GM12878 (cell line): ENCODE measurements around the gene NOS1AP. TPM values are rescaled to one million over a fixed set of nuclear protein-coding genes. Genes with fewer than 3 reads are reported as not detected.
"Not testable (repeated sequence)": the region's sequence is repeated elsewhere in the genome, so short reads cannot be mapped to it uniquely, and the experiment has no call there.

Experiments
- ATAC-seq: fragments of 200-7000 bp; cut with Tn5 transposase; 3 replicates; pipeline ENCODE4 v1.9.1; 2020; ENCODE audit warnings: mild to moderate bottlenecking, moderate library complexity
- BruUV-seq: library from RNA; stranded (reverse); fragments of 400-500 nt; replicated peaks from 2 replicates; lab custom pipeline; 2021; lab: Mats Ljungman, UMichigan
- CTCF ChIA-PET: fragments of 300-600 bp; sonication (Branson Sonifier 250); formaldehyde crosslinking; extraction: SDS; loops from one replicate; lab custom pipeline; 2021; ENCODE audit warnings: inconsistent platforms; lab: Yijun Ruan, JAX
- POLR2A ChIA-PET: fragments of 350-600 bp; formaldehyde crosslinking; extraction: SDS; loops from one replicate; lab custom pipeline; 2021; ENCODE audit warnings: inconsistent platforms; lab: Charles Lee
- RAD21 ChIA-PET: fragments of 300-600 bp; sonication (Branson Sonifier 250); formaldehyde crosslinking; loops from one replicate; lab custom pipeline; 2023; ENCODE audit warnings: antibody characterized with exemption; ENCODE audit not compliant: unreplicated experiment; lab: Charles Lee
- SMC1A ChIA-PET: fragments of 300-600 bp; sonication (Branson Sonifier 250); formaldehyde crosslinking; loops from one replicate; lab custom pipeline; 2023; ENCODE audit not compliant: unreplicated experiment, uncharacterized antibody; lab: Charles Lee
- DNase-seq: peaks from one replicate; pipeline ENCODE4 v3.0.0-alpha.2; 2011; ENCODE audit warnings: low read depth, low spot score
- FAIRE-seq: peaks from 3 replicates; lab custom pipeline; 2011; peaks lifted over from hg19 to GRCh38; lab: Jason Lieb, UNC
- H2AFZ ChIP-seq: 2 replicates; pipeline ENCODE4 v1.6.0; 2011; ENCODE audit warnings: low read depth, low read length, control low read depth; ENCODE audit not compliant: control insufficient read depth
- H3K27ac ChIP-seq: 2 replicates; pipeline ENCODE4 v1.5.1; 2011; ENCODE audit warnings: control low read depth; ENCODE audit not compliant: control insufficient read depth, insufficient read depth
- H3K27me3 ChIP-seq, 2 experiments: replicated peaks in 1 of 2; 2 replicates each; pipeline versions ENCODE4 v1.6.0 to v1.6.1; 2011; ENCODE audit warnings: low read length in 1 of 2; ENCODE audit not compliant: control insufficient read depth in 2 of 2, insufficient read depth in 2 of 2
- H3K36me3 ChIP-seq, 2 experiments: 2 replicates each; pipeline ENCODE4 v1.5.1; 2011; ENCODE audit warnings: low read length in 1 of 2; ENCODE audit not compliant: control insufficient read depth in 2 of 2, insufficient read depth in 2 of 2
- H3K4me1 ChIP-seq: 2 replicates; pipeline ENCODE4 v1.6.1; 2011; ENCODE audit warnings: mild to moderate bottlenecking, low read length, moderate library complexity, mixed read lengths; ENCODE audit not compliant: control insufficient read depth, insufficient read depth
- H3K4me2 ChIP-seq: 2 replicates; pipeline ENCODE4 v1.6.0; 2011; ENCODE audit warnings: control low read depth; ENCODE audit not compliant: control insufficient read depth, insufficient read depth
- H3K4me3 ChIP-seq: fragments of 200-600 bp; sonication (generic); 2 replicates; pipeline ENCODE4 v1.5.1; 2016
- H3K79me2 ChIP-seq: 2 replicates; pipeline ENCODE4 v1.6.0; 2011; ENCODE audit warnings: low read length; ENCODE audit not compliant: control insufficient read depth, insufficient read depth
- H3K9ac ChIP-seq: 2 replicates; pipeline ENCODE4 v1.8.0; 2011; ENCODE audit warnings: low read length, control low read depth, mixed read lengths; ENCODE audit not compliant: control insufficient read depth, insufficient read depth
- H3K9me3 ChIP-seq: replicated peaks from 3 replicates; pipeline ENCODE4 v1.5.1; 2011; ENCODE audit warnings: mild to moderate bottlenecking, low read length; ENCODE audit not compliant: control insufficient read depth, insufficient read depth
- H4K20me1 ChIP-seq: 2 replicates; pipeline ENCODE4 v1.6.0; 2011; ENCODE audit not compliant: control insufficient read depth, insufficient read depth
- ATF7 ChIP-seq: fragments of 450-650 bp; IDR thresholded peaks from 2 replicates; pipeline ENCODE4 v1.6.1; 2016; ENCODE audit warnings: low read depth, mild to moderate bottlenecking
- CBFB ChIP-seq: IDR thresholded peaks from 2 replicates; pipeline ENCODE4 v1.6.1; 2016; ENCODE audit warnings: antibody characterized with exemption, low read depth
- CEBPB ChIP-seq, 2 experiments: fragments of 150-350 bp in 1 of 2; IDR thresholded peaks; 2 replicates each; pipeline ENCODE4 v1.6.1; 2012 to 2014; ENCODE audit warnings: low read depth in 2 of 2, low read length in 2 of 2, borderline replicate concordance in 1 of 2, inconsistent platforms in 1 of 2
- E2F8 ChIP-seq: fragments of 450-650 bp; IDR thresholded peaks from 2 replicates; pipeline ENCODE4 v1.6.1; 2018; ENCODE audit warnings: mild to moderate bottlenecking, low read depth, moderate library complexity; ENCODE audit not compliant: partially characterized antibody
- E4F1 ChIP-seq: fragments of 450-650 bp; IDR thresholded peaks from 2 replicates; pipeline ENCODE4 v1.6.1; 2018; ENCODE audit warnings: borderline replicate concordance, mild to moderate bottlenecking; ENCODE audit not compliant: partially characterized antibody
- LARP7 ChIP-seq: fragments of 450-650 bp; IDR thresholded peaks from 2 replicates; pipeline ENCODE4 v1.6.1; 2017; ENCODE audit warnings: mild to moderate bottlenecking
- NR2F1 ChIP-seq: fragments of 450-650 bp; conservative IDR thresholded peaks from 2 replicates; pipeline ENCODE4 v1.6.1; 2017; ENCODE audit warnings: mild to moderate bottlenecking
- PAX5 ChIP-seq: IDR thresholded peaks from 2 replicates; pipeline ENCODE4 v1.6.1; 2011; ENCODE audit warnings: low read depth, low read length, borderline replicate concordance
- POLR2A ChIP-seq: IDR thresholded peaks from 2 replicates; pipeline ENCODE4 v1.6.1; 2011; ENCODE audit warnings: low read depth, mild to moderate bottlenecking, low read length
- RCOR1 ChIP-seq: conservative IDR thresholded peaks from 2 replicates; pipeline ENCODE4 v1.6.1; 2012; ENCODE audit warnings: low read depth, low read length, improper control_type of control experiment
- SMAD1 ChIP-seq: fragments of 450-650 bp; IDR thresholded peaks from 2 replicates; pipeline ENCODE4 v1.6.1; 2018; ENCODE audit warnings: mild to moderate bottlenecking, low read depth; ENCODE audit not compliant: partially characterized antibody
- SP1 ChIP-seq: IDR thresholded peaks from one replicate; pipeline ENCODE4 v1.6.1; 2011; ENCODE audit warnings: low read depth, low read length
- TAF1 ChIP-seq: IDR thresholded peaks from 2 replicates; pipeline ENCODE4 v1.6.1; 2011; ENCODE audit warnings: mild to moderate bottlenecking, low read depth, low read length, borderline replicate concordance
- WGBS: methylation state at CpG from one replicate; pipeline ENCODE4 v1.1.6; 2016; ENCODE audit warnings: low lambda C conversion rate; ENCODE audit not compliant: insufficient replicate concordance, insufficient coverage; ENCODE audit errors: missing lambda C conversion rate; 5-methylcytosine and 5-hydroxymethylcytosine counted together
- in situ Hi-C: fragments of 300-500 bp; cut with MboI; formaldehyde crosslinking; loops from 9 replicates; pipeline ENCODE4 v1.14.3; 2018; ENCODE audit warnings: mixed read lengths
- intact Hi-C: fragments of 100-400 bp; cut with micrococcal nuclease; formaldehyde crosslinking; loops from one replicate; pipeline ENCODE4 v1.14.2; 2022; ENCODE audit not compliant: unreplicated experiment
- polyA plus RNA-seq, 11 experiments: library from polyadenylated mRNA; depleted of rRNA in 4 of 11; unstranded in 6 of 11; stranded (reverse) in 5 of 11; fragments of >200 nt; fragmentation: Nextera tagmentation in 4 of 11; fragmentation: Illumina TruSeq in 1 of 11; extraction: Ambion mirVana in 4 of 11; extraction: Trizol in 1 of 11; gene quantifications; 1 replicate in 1 of 11; 2 replicates in 10 of 11; pipeline versions ENCODE4 v1.2.1 to v1.2.3, GENCODE V29; 2011 to 2016; ENCODE audit warnings: inconsistent platforms in 2 of 11, missing spikeins in 2 of 11, low read depth in 1 of 11
- total RNA-seq, 4 experiments: library from RNA; depleted of rRNA in 3 of 4; stranded (reverse); fragments of >200 nt in 3 of 4; fragmentation: Illumina TruSeq in 1 of 4; extraction: Trizol in 1 of 4; gene quantifications; 2 replicates each; pipeline versions ENCODE4 v1.2.1 to v1.2.3, GENCODE V29; 2013 to 2021

The NOS1AP gene
- total and polyA plus RNA-seq, 10 of the 15 experiments (the other 5 are each of a cell fraction or from before 2014, with no cell fraction given): 0.03 to 0.15 TPM; not detected in 8

- BruUV-seq, H2AFZ ChIP-seq, POLR2A ChIA-PET, H3K4me2 ChIP-seq, FAIRE-seq, H3K36me3 ChIP-seq, intact Hi-C loops, H3K4me1 ChIP-seq, RAD21 ChIA-PET, H3K27me3 ChIP-seq, H3K4me3 ChIP-seq, CTCF ChIA-PET, in situ Hi-C loops, ATAC-seq, DNase-seq, H3K79me2 ChIP-seq, H3K27ac ChIP-seq, H4K20me1 ChIP-seq, SMC1A ChIA-PET, H3K9me3 ChIP-seq, H3K9ac ChIP-seq: not testable (repeated sequence)
Measured at GRCh38 chr1:162201062-162201461, 131.6 kb downstream of the NOS1AP start.

GRCh38 chr1:162204129-162204822 lies 134.8 kb downstream of the NOS1AP start:
- Histone ChIP-seq H3K9ac (no peak overlapping the region), H3K36me3 (no peaks in the 10 kb centered on the region), H2AFZ (no peak overlapping the region), H3K9me3 (no peaks in the 10 kb centered on the region), H3K4me2 (no peak overlapping the region), H3K27ac (no peak overlapping the region), H4K20me1 (no peaks in the 10 kb centered on the region), H3K4me3 (no peak overlapping the region), H3K27me3 (no peaks in the 10 kb centered on the region; a peak in 1 of 4 replicates), H3K4me1 (no peaks in the 10 kb centered on the region), H3K79me2 (no peaks in the 10 kb centered on the region)
- POLR2A ChIA-PET: no interaction called here
- SMC1A ChIA-PET: interaction anchor here (1.1 to 1.6 kb wide), 2 partner anchors 25 to 42 kb away, joined by 3 read pairs; no protein-coding TSS in a partner anchor
- 27% methylated on average over 7 of the region's 7 CpGs for WGBS
- in situ Hi-C loops (no loop called here), intact Hi-C loops (no loop called here)
- no peak for ATAC-seq
- CTCF ChIA-PET: no interaction called here
- no peak for DNase-seq
- FAIRE-seq: no peak
- RAD21 ChIA-PET: interaction anchor here (0.5 kb wide), 1 partner anchor 168 kb away, joined by 8 read pairs; no protein-coding TSS in a partner anchor
- no TSS peak for BruUV-seq
- TF ChIP-seq LARP7 (no peak), NR2F1 (no peak), E2F8 (no peak), CBFB (no peak), TAF1 (no peak), POLR2A (no peak), PAX5 (no peak), CEBPB (IDR thresholded peaks at IDR 0.05; ENCODE audit: borderline replicate concordance in 1 of 2, low read depth in 2 of 2, low read length in 2 of 2) (no peak), RCOR1 (no peak), SMAD1 (no peak), E4F1 (no peak), SP1 (no peak), ATF7 (no peak)
